ENCODE results near the gene SLC22A23.

SLC22A23 gene

GRCh38 chr6:3350252-3350796 is 106.5 kb downstream of the SLC22A23 start:
- no peak for DNase-seq

GRCh38 chr6:3349388-3350251 is 107.2 kb downstream of the SLC22A23 start:
- no peak for DNase-seq

- DNase-seq, result no peak
These were observed 108.0 kb downstream of the SLC22A23 start for GRCh38 chr6:3348821-3349220.

- no peak for DNase-seq
These were observed 109.0 kb downstream of the SLC22A23 start for GRCh38 chr6:3347826-3348225.

GRCh38 chr6:3347247-3347646 is 109.6 kb downstream of the SLC22A23 start:
- DNase-seq, result no peak

GRCh38 chr6:3346476-3346875 is 110.4 kb downstream of the SLC22A23 start:
- DNase-seq, result no peak

GRCh38 chr6:3345836-3346235 is 111.0 kb downstream of the SLC22A23 start:
- DNase-seq, result no peak

- no peak for DNase-seq
These were observed 113.6 kb downstream of the SLC22A23 start for GRCh38 chr6:3343089-3343883.

GRCh38 chr6:3341467-3341866 is 115.4 kb downstream of the SLC22A23 start:
- no peak for DNase-seq

- DNase-seq, result no peak
These were observed 116.0 kb downstream of the SLC22A23 start for GRCh38 chr6:3340894-3341293.

GRCh38 chr6:3340358-3340802 is 116.5 kb downstream of the SLC22A23 start:
- DNase-seq, result no peak

GRCh38 chr6:3339811-3340210 is 117.0 kb downstream of the SLC22A23 start:
- DNase-seq, result no peak

- DNase-seq, result no peak
These were observed 119.1 kb downstream of the SLC22A23 start for GRCh38 chr6:3337521-3338350.

GRCh38 chr6:3336859-3337515 is 119.9 kb downstream of the SLC22A23 start:
- DNase-seq, result no peak

GRCh38 chr6:3336066-3336786 is 120.6 kb downstream of the SLC22A23 start:
- no peak for DNase-seq

- no peak for DNase-seq
These were observed 121.7 kb downstream of the SLC22A23 start for GRCh38 chr6:3335169-3335568.

GRCh38 chr6:3334555-3334954 is 122.3 kb downstream of the SLC22A23 start:
- DNase-seq, result no peak

GRCh38 chr6:3333263-3333662 is 123.6 kb downstream of the SLC22A23 start:
- DNase-seq, result no peak

GRCh38 chr6:3331971-3332370 is 124.9 kb downstream of the SLC22A23 start:
- no peak for DNase-seq

GRCh38 chr6:3331494-3331893 is 125.4 kb downstream of the SLC22A23 start:
- DNase-seq, result no peak

GRCh38 chr6:3330199-3330598 is 126.7 kb downstream of the SLC22A23 start:
- DNase-seq, result no peak
